ENCODE results near the gene SNX12. TPM values are rescaled to one million over a fixed set of nuclear protein-coding genes. Genes with fewer than 3 reads are reported as not detected.
A peak's percentile ranks its signal among the peaks of the same experiment; 100 is the strongest.

Gene SNX12
- total RNA-seq, 1 donor from 2014 or later = 60.9 TPM

GRCh38 chrX:71107762-71108360, 39.7 kb upstream of the SNX12 start:
- Mint-ChIP-seq H3K4me1 (ENCODE audit: low read depth) (peaks cover 6% of the 10 kb centered on the region), H3K36me3 (ENCODE audit: low read depth) (no peaks in the 10 kb centered on the region), H3K4me3 (ENCODE audit: unreplicated experiment) (no peak overlapping the region), H3K27me3 (ENCODE audit: low read depth) (no peaks in the 10 kb centered on the region), H3K27ac (ENCODE audit: unreplicated experiment) (peak overlapping the region; percentile 22), H3K9me3 (ENCODE audit: low read depth) (no peaks in the 10 kb centered on the region)
- DNase-seq (ENCODE audit: low spot score) = no peak
- TF ChIP-seq CTCF (IDR thresholded peaks at IDR 0.05) = no peak

- H3K9me3 Mint-ChIP-seq (ENCODE audit: low read depth) = no peaks in the 10 kb centered on the region
- DNase-seq (ENCODE audit: low spot score) = no peak
- H3K4me1 Mint-ChIP-seq (ENCODE audit: low read depth) = peaks cover 6% of the 10 kb centered on the region
- H3K4me3 Mint-ChIP-seq (ENCODE audit: unreplicated experiment) = no peak overlapping the region
- H3K36me3 Mint-ChIP-seq (ENCODE audit: low read depth) = no peaks in the 10 kb centered on the region
- no peaks in the 10 kb centered on the region for H3K27me3 Mint-ChIP-seq (ENCODE audit: low read depth)
- no peak overlapping the region for H3K27ac Mint-ChIP-seq (ENCODE audit: unreplicated experiment)
- no peak for TF ChIP-seq CTCF (IDR thresholded peaks at IDR 0.05)
These were observed 39.1 kb upstream of the SNX12 start for GRCh38 chrX:71107245-71107644.

GRCh38 chrX:71106427-71106826, 38.3 kb upstream of the SNX12 start, which contains the start of gene CXorf65:
TSS of gene CXorf65 (minus strand) at chrX:71106740. CDS start at chrX:71106556, 184 bp downstream.
- Mint-ChIP-seq H3K27ac (ENCODE audit: unreplicated experiment) (no peak within 1 kb of the TSS), H3K4me3 (ENCODE audit: unreplicated experiment) (no peak within 1 kb of the TSS), H3K27me3 (ENCODE audit: low read depth) (no peaks in the 10 kb centered on the region), H3K36me3 (ENCODE audit: low read depth) (no peaks in the 10 kb centered on the region), H3K4me1 (ENCODE audit: low read depth) (peaks cover 6% of the 10 kb centered on the region), H3K9me3 (ENCODE audit: low read depth) (no peaks in the 10 kb centered on the region)
- TF ChIP-seq CTCF (IDR thresholded peaks at IDR 0.05) = no peak
- DNase-seq (ENCODE audit: low spot score) = no peak

- no peak for TF ChIP-seq CTCF (IDR thresholded peaks at IDR 0.05)
- no peak for DNase-seq (ENCODE audit: low spot score)
- H3K4me3 Mint-ChIP-seq (ENCODE audit: unreplicated experiment) = no peak overlapping the region
- no peaks in the 10 kb centered on the region for H3K27me3 Mint-ChIP-seq (ENCODE audit: low read depth)
- H3K4me1 Mint-ChIP-seq (ENCODE audit: low read depth) = peaks cover 6% of the 10 kb centered on the region
- H3K27ac Mint-ChIP-seq (ENCODE audit: unreplicated experiment) = no peak overlapping the region
- no peaks in the 10 kb centered on the region for H3K36me3 Mint-ChIP-seq (ENCODE audit: low read depth)
- no peaks in the 10 kb centered on the region for H3K9me3 Mint-ChIP-seq (ENCODE audit: low read depth)
These were observed 37.5 kb upstream of the SNX12 start for GRCh38 chrX:71105628-71106027.

GRCh38 chrX:71103110-71103983, 35.2 kb upstream of the SNX12 start:
- Mint-ChIP-seq H3K36me3 (ENCODE audit: low read depth) (no peaks in the 10 kb centered on the region), H3K4me3 (ENCODE audit: unreplicated experiment) (no peak overlapping the region), H3K27ac (ENCODE audit: unreplicated experiment) (no peak overlapping the region), H3K4me1 (ENCODE audit: low read depth) (peaks cover 6% of the 10 kb centered on the region), H3K27me3 (ENCODE audit: low read depth) (no peaks in the 10 kb centered on the region), H3K9me3 (ENCODE audit: low read depth) (no peaks in the 10 kb centered on the region)
- DNase-seq (ENCODE audit: low spot score) = no peak
- TF ChIP-seq CTCF (IDR thresholded peaks at IDR 0.05) = no peak
